ENCODE measurements around the gene TTYH3.

The TTYH3 gene

GRCh38 chr7:2651336-2651735 lies 19.6 kb downstream of the TTYH3 start (continued):
- TF ChIP-seq ZNF654 (tag by site-specific recombination; IDR thresholded peaks at IDR 0.05; ENCODE audit: low read depth) (no peak), KLF8 (tag by site-specific recombination; IDR thresholded peaks at IDR 0.05) (no peak), ZBTB44 (tag by site-specific recombination; IDR thresholded peaks at IDR 0.05) (no peak), ZBTB8A (tag by site-specific recombination; IDR thresholded peaks at IDR 0.05) (no peak), ZNF549 (tag by site-specific recombination; IDR thresholded peaks at IDR 0.05) (no peak)

DNA sequence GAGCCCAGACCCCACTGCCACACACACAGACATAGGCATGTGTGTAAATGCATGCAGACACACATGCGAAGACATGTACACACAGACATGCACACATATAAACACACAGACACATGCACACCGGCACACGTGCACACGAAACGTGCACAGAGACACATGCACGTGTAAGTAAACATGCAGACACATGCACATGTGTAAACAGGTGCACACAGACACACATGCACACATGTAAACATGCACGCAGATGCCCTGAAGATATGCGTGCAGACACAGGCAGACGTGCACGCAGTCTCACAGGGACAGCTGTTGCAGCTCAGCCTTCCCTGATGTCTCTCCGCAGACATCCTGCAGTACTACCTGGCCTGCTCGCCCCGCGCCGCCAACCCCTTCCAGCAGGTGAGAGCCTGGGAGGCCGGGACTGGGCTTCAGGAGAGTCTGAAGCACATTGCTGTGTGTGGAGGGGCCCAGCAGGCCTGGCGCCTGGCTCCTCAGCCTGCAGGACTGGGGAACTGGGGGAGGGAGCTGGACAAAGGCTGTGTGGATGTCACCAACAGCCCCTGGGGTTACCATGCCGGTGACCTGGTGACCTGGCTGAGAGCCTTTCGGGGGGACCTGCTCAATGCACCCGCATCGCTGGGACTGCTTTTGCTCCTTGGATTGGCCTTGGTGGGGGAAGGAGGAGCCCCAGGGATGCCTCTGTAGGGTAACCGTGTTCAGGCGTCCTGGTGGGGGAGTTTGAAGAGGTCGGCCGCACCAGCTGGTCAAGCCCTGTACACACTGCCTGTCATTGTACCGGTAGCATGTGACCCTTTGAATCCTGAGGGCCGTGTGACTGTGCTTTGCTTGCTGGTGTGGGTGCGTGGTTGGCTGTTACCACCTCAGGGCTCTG lies 20.3 kb downstream of the TTYH3 start:
- H3K36me3 ChIP-seq (ENCODE audit: control insufficient read depth in 2 of 2, insufficient read depth in 1 of 2, low read length in 2 of 2) = peaks cover 0 to 60% of the 10 kb centered on the region in 2 experiments; a peak in 1 of 3 replicates
- H3K27ac ChIP-seq (ENCODE audit: extremely low read depth, low read depth, low read length) = no peak overlapping the region; the same call in 1 of the 2 replicates
- ChIA-PET CTCF (interaction anchor here (0.5 to 1.6 kb wide), 4 partner anchors 17 to 168 kb away, joined by 3 to 5 read pairs (median 3); no protein-coding TSS in a partner anchor), POLR2A (no interaction called here)
- no peak overlapping the region for H3K4me3 ChIP-seq (ENCODE audit: low read depth, low read length)
- no peaks in the 10 kb centered on the region for H3K4me1 ChIP-seq (ENCODE audit: control insufficient read depth, insufficient read depth, low read length)
- TF ChIP-seq ZNF518A (tag by site-specific recombination; conservative IDR thresholded peaks at IDR 0.05; ENCODE audit: low read depth) = no peak
- no peak for TF ChIP-seq REST (tag by site-specific recombination; IDR thresholded peaks at IDR 0.05)
- TF ChIP-seq ZNF26 (tag by site-specific recombination; IDR thresholded peaks at IDR 0.05) = no peak
- no peak for TF ChIP-seq EGR2 (tag by site-specific recombination; IDR thresholded peaks at IDR 0.05; ENCODE audit: low read depth)
- TF ChIP-seq OSR2 (tag by site-specific recombination; IDR thresholded peaks at IDR 0.05) = no peak
- no peaks in the 10 kb centered on the region for H3K9me3 ChIP-seq (ENCODE audit: control insufficient read depth, insufficient read depth, low read depth, low read length)

Measured in HEK293 (cell line).